ENCODE results near the gene NT5C1A. TPM values are rescaled to one million over a fixed set of nuclear protein-coding genes. Genes with fewer than 3 reads are reported as not detected.

The NT5C1A gene
- polyA plus RNA-seq, 2 of the 4 experiments (the other 2 are of a cell fraction), result not detected

DNA sequence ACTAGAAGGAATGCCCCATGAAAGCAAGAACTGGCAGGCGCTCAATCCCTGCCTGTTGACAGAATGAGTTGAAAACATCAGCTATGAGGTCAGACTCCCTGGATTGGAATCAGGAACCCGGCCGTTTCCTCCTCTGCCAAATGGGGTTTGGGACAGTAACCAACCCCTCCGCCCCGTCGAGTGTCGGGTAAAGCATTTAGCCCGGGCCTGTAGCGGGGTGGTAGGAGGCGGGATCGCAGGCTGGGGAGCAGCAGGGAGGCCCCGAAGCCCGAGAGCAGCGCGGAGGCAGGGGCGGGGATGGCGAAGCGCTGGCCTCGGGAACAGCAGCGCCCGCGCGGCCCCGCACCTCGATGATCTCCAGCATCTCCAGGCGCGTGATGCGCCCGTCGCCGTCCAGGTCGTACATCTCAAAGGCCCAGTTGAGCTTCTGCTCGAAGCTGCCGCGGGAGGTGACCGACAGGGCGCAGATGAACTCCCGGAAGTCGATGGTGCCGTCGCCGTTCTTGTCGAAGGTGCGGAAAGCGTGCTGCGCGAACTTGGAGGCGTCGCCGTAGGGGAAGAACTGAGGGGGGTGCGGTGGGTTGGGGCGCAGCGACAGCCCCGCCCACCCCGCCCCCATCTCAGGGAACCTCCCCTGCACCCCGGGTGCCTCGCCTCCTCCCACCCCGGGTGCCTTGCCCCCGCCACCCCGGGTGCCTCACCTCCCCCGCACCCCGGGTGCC is 11.8 kb upstream of the NT5C1A start:
- Histone ChIP-seq H3K9me3 (no peaks in the 10 kb centered on the region), H3K4me2 (no peak overlapping the region), H3K27ac (no peak overlapping the region), H3K4me1 (no peaks in the 10 kb centered on the region), H3K4me3 (no peak overlapping the region)
- DNase-seq (ENCODE audit: low read depth in 1 of 2, low spot score in 1 of 2), result no peak
- POLR2A ChIA-PET, result no interaction called here
- CTCF ChIA-PET, result interaction anchor here (0.6 to 2.2 kb wide), 2 partner anchors 12 to 751 kb away, joined by 3 to 8 read pairs; partner anchors contain the start of gene NT5C1A
- TF ChIP-seq, protein P1, sequence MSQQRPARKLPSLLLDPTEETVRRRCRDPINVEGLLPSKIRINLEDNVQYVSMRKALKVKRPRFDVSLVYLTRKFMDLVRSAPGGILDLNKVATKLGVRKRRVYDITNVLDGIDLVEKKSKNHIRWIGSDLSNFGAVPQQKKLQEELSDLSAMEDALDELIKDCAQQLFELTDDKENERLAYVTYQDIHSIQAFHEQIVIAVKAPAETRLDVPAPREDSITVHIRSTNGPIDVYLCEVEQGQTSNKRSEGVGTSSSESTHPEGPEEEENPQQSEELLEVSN (IDR thresholded peaks at IDR 0.05; ENCODE audit: borderline replicate concordance, low read depth), result no peak
- TF ChIP-seq NFE2L2 (conservative IDR thresholded peaks at IDR 0.05; ENCODE audit: low read length), result no peak
- no peak for TF ChIP-seq ESRRA (IDR thresholded peaks at IDR 0.05; ENCODE audit: borderline replicate concordance, low read length)
- TF ChIP-seq, protein P2, sequence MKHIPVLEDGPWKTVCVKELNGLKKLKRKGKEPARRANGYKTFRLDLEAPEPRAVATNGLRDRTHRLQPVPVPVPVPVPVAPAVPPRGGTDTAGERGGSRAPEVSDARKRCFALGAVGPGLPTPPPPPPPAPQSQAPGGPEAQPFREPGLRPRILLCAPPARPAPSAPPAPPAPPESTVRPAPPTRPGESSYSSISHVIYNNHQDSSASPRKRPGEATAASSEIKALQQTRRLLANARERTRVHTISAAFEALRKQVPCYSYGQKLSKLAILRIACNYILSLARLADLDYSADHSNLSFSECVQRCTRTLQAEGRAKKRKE (CRISPR knock-in tag; IDR thresholded peaks at IDR 0.05; ENCODE audit: low read depth), result no peak
- no peak for ATAC-seq
- WGBS (ENCODE audit: missing lambda C conversion rate), result 83% methylated on average over 42 of the region's 62 CpGs
- FAIRE-seq, result no peak

DNA sequence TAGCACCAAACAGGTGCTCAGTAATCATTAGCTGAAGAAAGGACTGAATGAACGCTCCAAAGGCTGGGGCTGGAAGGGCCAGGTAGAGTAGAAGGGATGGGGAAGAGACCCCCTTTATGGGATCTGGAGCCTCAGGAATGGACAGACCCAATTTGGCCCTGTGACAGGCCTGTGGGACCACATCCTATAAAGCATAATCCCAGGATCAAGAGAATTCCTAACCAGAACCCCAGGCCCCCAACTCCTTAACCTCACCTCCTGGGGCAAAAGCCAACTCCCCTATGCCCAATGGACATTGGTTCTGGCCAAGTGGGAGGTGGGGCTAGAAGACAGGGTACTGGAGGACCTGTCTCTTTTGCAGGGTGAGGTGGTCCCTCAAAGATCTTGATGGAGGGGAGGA is 10.1 kb upstream of the NT5C1A start:
- DNase-seq (ENCODE audit: low read depth in 1 of 2, low spot score in 1 of 2) (no peak), FAIRE-seq (no peak), ATAC-seq (no peak)
- H3K4me2 ChIP-seq, result no peak overlapping the region
- no peaks in the 10 kb centered on the region for H3K4me1 ChIP-seq
- TF ChIP-seq NPAS2 (CRISPR knock-in tag; IDR thresholded peaks at IDR 0.05; ENCODE audit: borderline replicate concordance) (no peak), HEYL (CRISPR knock-in tag; IDR thresholded peaks at IDR 0.05) (no peak)
- ChIA-PET POLR2A (no interaction called here), CTCF (interaction anchor here (1.0 to 2.2 kb wide), 3 partner anchors 9 to 76 kb away, joined by 4 to 7 read pairs (median 6); partner anchors contain the start of gene NT5C1A)
- H3K27ac ChIP-seq, result no peak overlapping the region
- H3K4me3 ChIP-seq, result no peak overlapping the region
- no peaks in the 10 kb centered on the region for H3K9me3 ChIP-seq
- WGBS (ENCODE audit: missing lambda C conversion rate), result 50% methylated on average over 1 of the region's 1 CpG

DNA sequence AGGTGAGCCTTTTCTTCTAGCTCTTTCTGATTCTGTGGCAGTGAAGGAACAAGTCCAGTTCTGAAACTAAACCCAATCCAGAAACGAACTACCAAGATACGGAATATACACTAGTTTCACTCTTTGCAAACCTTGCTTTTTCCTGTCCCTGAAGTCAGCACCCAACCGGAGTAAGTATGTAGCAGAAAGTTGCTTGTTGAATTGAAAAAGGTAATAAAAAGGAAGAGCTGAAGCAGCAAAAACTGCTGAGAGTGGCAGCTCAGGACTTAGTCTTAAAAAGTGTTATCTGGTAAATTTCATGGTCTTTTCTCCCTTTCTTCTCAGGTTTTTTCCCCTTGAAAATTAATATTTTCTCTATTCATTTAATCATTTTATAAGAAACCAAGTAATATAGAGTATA is 9.4 kb upstream of the NT5C1A start:
- ChIA-PET POLR2A (interaction anchor here (1.3 kb wide), 1 partner anchor 10 kb away, joined by 3 read pairs; the partner anchor contains the start of gene HPCAL4), CTCF (interaction anchor here (1.0 to 2.2 kb wide), 6 partner anchors 8 to 75 kb away, joined by 4 to 8 read pairs (median 6); partner anchors contain the start of gene NT5C1A)
- Histone ChIP-seq H3K9me3 (no peaks in the 10 kb centered on the region), H3K4me2 (no peak overlapping the region), H3K4me3 (no peak overlapping the region), H3K27ac (no peak overlapping the region), H3K4me1 (peaks cover 4% of the 10 kb centered on the region; the same call in 1 of the 3 replicates)
- 30% methylated on average over 3 of the region's 3 CpGs for WGBS (ENCODE audit: missing lambda C conversion rate)
- DNase-seq (ENCODE audit: low read depth in 1 of 2, low spot score in 1 of 2), result no peak
- TF ChIP-seq, protein P2 (CRISPR knock-in tag; IDR thresholded peaks at IDR 0.05; ENCODE audit: low read depth), result no peak
- no peak for TF ChIP-seq POLR2AphosphoS2 (conservative IDR thresholded peaks at IDR 0.05; ENCODE audit: low read length)
- TF ChIP-seq, protein P3, sequence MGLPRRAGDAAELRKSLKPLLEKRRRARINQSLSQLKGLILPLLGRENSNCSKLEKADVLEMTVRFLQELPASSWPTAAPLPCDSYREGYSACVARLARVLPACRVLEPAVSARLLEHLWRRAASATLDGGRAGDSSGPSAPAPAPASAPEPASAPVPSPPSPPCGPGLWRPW (IDR thresholded peaks at IDR 0.05), result no peak
- TF ChIP-seq, protein P4, sequence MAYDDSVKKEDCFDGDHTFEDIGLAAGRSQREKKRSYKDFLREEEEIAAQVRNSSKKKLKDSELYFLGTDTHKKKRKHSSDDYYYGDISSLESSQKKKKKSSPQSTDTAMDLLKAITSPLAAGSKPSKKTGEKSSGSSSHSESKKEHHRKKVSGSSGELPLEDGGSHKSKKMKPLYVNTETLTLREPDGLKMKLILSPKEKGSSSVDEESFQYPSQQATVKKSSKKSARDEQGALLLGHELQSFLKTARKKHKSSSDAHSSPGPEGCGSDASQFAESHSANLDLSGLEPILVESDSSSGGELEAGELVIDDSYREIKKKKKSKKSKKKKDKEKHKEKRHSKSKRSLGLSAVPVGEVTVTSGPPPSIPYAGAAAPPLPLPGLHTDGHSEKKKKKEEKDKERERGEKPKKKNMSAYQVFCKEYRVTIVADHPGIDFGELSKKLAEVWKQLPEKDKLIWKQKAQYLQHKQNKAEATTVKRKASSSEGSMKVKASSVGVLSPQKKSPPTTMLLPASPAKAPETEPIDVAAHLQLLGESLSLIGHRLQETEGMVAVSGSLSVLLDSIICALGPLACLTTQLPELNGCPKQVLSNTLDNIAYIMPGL (CRISPR knock-in tag; IDR thresholded peaks at IDR 0.05; ENCODE audit: borderline replicate concordance), result no peak
- TF ChIP-seq ZC3H11A (IDR thresholded peaks at IDR 0.05), result no peak
- TF ChIP-seq NR3C1 (IDR thresholded peaks at IDR 0.05), result no peak
- TF ChIP-seq, protein P5, sequence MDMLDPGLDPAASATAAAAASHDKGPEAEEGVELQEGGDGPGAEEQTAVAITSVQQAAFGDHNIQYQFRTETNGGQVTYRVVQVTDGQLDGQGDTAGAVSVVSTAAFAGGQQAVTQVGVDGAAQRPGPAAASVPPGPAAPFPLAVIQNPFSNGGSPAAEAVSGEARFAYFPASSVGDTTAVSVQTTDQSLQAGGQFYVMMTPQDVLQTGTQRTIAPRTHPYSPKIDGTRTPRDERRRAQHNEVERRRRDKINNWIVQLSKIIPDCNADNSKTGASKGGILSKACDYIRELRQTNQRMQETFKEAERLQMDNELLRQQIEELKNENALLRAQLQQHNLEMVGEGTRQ (IDR thresholded peaks at IDR 0.05), result no peak
- no peak for TF ChIP-seq TP53 (CRISPR knock-in tag; IDR thresholded peaks at IDR 0.05)
- TF ChIP-seq HOXA7 (CRISPR knock-in tag; IDR thresholded peaks at IDR 0.05), result no peak
- no peak for TF ChIP-seq RCOR1 (IDR thresholded peaks at IDR 0.05; ENCODE audit: low read depth, low read length)
- TF ChIP-seq POLR2A (IDR thresholded peaks at IDR 0.05; ENCODE audit: low read length), result no peak
- TF ChIP-seq HDAC2 (IDR thresholded peaks at IDR 0.05), result no peak
- no peak for TF ChIP-seq EP300 (IDR thresholded peaks at IDR 0.05)
- TF ChIP-seq GATA3 (IDR thresholded peaks at IDR 0.05; ENCODE audit: borderline replicate concordance), result no peak
- no peak for TF ChIP-seq HOXB5 (CRISPR knock-in tag; IDR thresholded peaks at IDR 0.05)
- TF ChIP-seq, protein P1 (IDR thresholded peaks at IDR 0.05; ENCODE audit: borderline replicate concordance, low read depth), result no peak
- TF ChIP-seq ZFP36 (IDR thresholded peaks at IDR 0.05; ENCODE audit: borderline replicate concordance, partially characterized antibody), result no peak
- TF ChIP-seq SREBF2 (IDR thresholded peaks at IDR 0.05), result no peak
- TF ChIP-seq RARB (CRISPR knock-in tag; IDR thresholded peaks at IDR 0.05), result no peak
- TF ChIP-seq JUNB (IDR thresholded peaks at IDR 0.05), result no peak
- no peak for FAIRE-seq
- ATAC-seq, result no peak
